HuH-7.5 (cell line): ENCODE measurements around the gene COA1.
"Not testable (repeated sequence)": the region's sequence is repeated elsewhere in the genome, so short reads cannot be mapped to it uniquely, and the experiment has no call there.

Experiments
- DNase-seq: peaks from one replicate; pipeline ENCODE4 v3.0.0; 2011; ENCODE audit warnings: low spot score

COA1 gene

GRCh38 chr7:43758029-43758821 lies 28.9 kb upstream of the COA1 start, which contains the start of gene BLVRA:
TSS of gene BLVRA (plus strand) at chr7:43758680. CDS start at chr7:43771159, 12,479 bp downstream.
- peak; percentile 77 for DNase-seq

GRCh38 chr7:43757073-43757720 lies 27.9 kb upstream of the COA1 start:
- no peak for DNase-seq

- no peak for DNase-seq
Measured at GRCh38 chr7:43756368-43757072, 27.2 kb upstream of the COA1 start.

GRCh38 chr7:43754596-43754995 lies 25.3 kb upstream of the COA1 start:
- DNase-seq, result no peak

- no peak for DNase-seq
Measured at GRCh38 chr7:43753843-43754242, 24.5 kb upstream of the COA1 start.

GRCh38 chr7:43753271-43753810 lies 24.0 kb upstream of the COA1 start:
- DNase-seq, result no peak

- DNase-seq, result no peak
Measured at GRCh38 chr7:43752411-43752810, 23.1 kb upstream of the COA1 start.

- DNase-seq, result no peak
Measured at GRCh38 chr7:43750016-43750887, 20.9 kb upstream of the COA1 start.

GRCh38 chr7:43749383-43749940 lies 20.1 kb upstream of the COA1 start:
- DNase-seq, result no peak

- no peak for DNase-seq
Measured at GRCh38 chr7:43747328-43748105, 18.2 kb upstream of the COA1 start.

- no peak for DNase-seq
Measured at GRCh38 chr7:43742692-43743091, 13.4 kb upstream of the COA1 start.

- no peak for DNase-seq
Measured at GRCh38 chr7:43737467-43738127, 8.3 kb upstream of the COA1 start.

- no peak for DNase-seq
Measured at GRCh38 chr7:43735802-43736603, 6.7 kb upstream of the COA1 start.

- no peak for DNase-seq
Measured at GRCh38 chr7:43735403-43735801, 6.1 kb upstream of the COA1 start.

- DNase-seq, result not testable (repeated sequence)
Measured at GRCh38 chr7:43734575-43735332, 5.4 kb upstream of the COA1 start.

- DNase-seq, result not testable (repeated sequence)
Measured at GRCh38 chr7:43731494-43731893, 2.2 kb upstream of the COA1 start.

- DNase-seq, result no peak
Measured at GRCh38 chr7:43729924-43730248, 563 bp upstream of the COA1 start.

GRCh38 chr7:43727494-43727893 lies 1.8 kb downstream of the COA1 start:
- DNase-seq, result no peak
